ENCODE data around the gene DISC1.
"Not testable (repeated sequence)": the region's sequence is repeated elsewhere in the genome, so short reads cannot be mapped to it uniquely, and the experiment has no call there.

DISC1 gene

GRCh38 chr1:231964241-231964640, 337.7 kb downstream of the DISC1 start:
- H3K4me3 ChIP-seq (ENCODE audit: low read depth, low read length): no peak overlapping the region
- TF ChIP-seq CTCF (IDR thresholded peaks at IDR 0.05; ENCODE audit: control insufficient read depth, extremely low read depth, insufficient read depth): no peak
- DNase-seq (ENCODE audit: low read depth): no peak

- no peak for TF ChIP-seq CTCF (IDR thresholded peaks at IDR 0.05; ENCODE audit: control insufficient read depth, extremely low read depth, insufficient read depth)
- no peak for DNase-seq (ENCODE audit: low read depth)
- no peak overlapping the region for H3K4me3 ChIP-seq (ENCODE audit: low read depth, low read length)
Observed at GRCh38 chr1:231964961-231965360, 338.4 kb downstream of the DISC1 start.

- TF ChIP-seq CTCF (IDR thresholded peaks at IDR 0.05; ENCODE audit: control insufficient read depth, extremely low read depth, insufficient read depth): no peak
- no peak for DNase-seq (ENCODE audit: low read depth)
- no peak overlapping the region for H3K4me3 ChIP-seq (ENCODE audit: low read depth, low read length)
Observed at GRCh38 chr1:231965615-231966014, 339.0 kb downstream of the DISC1 start.

GRCh38 chr1:231966983-231967382, 340.4 kb downstream of the DISC1 start:
- DNase-seq (ENCODE audit: low read depth): no peak
- TF ChIP-seq CTCF (IDR thresholded peaks at IDR 0.05; ENCODE audit: control insufficient read depth, extremely low read depth, insufficient read depth): peak; percentile 41
- no peak overlapping the region for H3K4me3 ChIP-seq (ENCODE audit: low read depth, low read length)

GRCh38 chr1:231969076-231969475, 342.5 kb downstream of the DISC1 start:
- DNase-seq (ENCODE audit: low read depth): no peak
- no peak overlapping the region for H3K4me3 ChIP-seq (ENCODE audit: low read depth, low read length)
- TF ChIP-seq CTCF (IDR thresholded peaks at IDR 0.05; ENCODE audit: control insufficient read depth, extremely low read depth, insufficient read depth): no peak

- DNase-seq (ENCODE audit: low read depth); H3K4me3 ChIP-seq (ENCODE audit: low read depth, low read length): not testable (repeated sequence)
Observed at GRCh38 chr1:231969761-231970160, 343.2 kb downstream of the DISC1 start.

GRCh38 chr1:231970684-231971083, 344.1 kb downstream of the DISC1 start:
- H3K4me3 ChIP-seq (ENCODE audit: low read depth, low read length): no peak overlapping the region
- TF ChIP-seq CTCF (IDR thresholded peaks at IDR 0.05; ENCODE audit: control insufficient read depth, extremely low read depth, insufficient read depth): no peak
- no peak for DNase-seq (ENCODE audit: low read depth)
